Activated naive CD4-positive, alpha-beta T cell (primary cell): ENCODE data around the gene HDAC4.

Source experiments
- DNase-seq, 4 experiments: peaks; one replicate each; lab custom pipeline; 2025; lab: John Stamatoyannopoulos, UW

HDAC4 gene

GRCh38 chr2:239326831-239327535 is 73.8 kb downstream of the HDAC4 start:
- DNase-seq, result peak in 3 of 4 experiments; percentile 37 to 58 (median 45)

GRCh38 chr2:239324456-239324855 is 76.4 kb downstream of the HDAC4 start:
- DNase-seq, result no peak

DNA sequence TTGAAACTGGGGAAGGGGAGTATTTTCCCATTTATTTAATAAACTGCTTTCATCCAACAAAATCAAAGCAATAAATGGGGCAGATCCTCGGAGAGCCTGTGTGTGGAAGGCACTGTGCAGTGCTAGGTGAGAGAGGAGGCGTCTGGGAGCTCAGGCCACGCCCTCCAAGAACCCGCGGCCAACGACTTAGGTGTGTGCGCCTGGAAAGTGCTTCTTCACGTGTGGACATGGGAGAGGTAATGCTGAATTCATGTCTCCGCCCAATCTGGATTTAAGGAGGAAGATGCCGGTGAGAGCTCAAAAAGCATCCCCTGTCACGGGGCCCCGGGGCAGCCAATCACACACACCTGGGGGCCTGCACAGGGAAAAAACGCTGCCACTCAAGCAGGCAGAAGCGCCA is 77.4 kb downstream of the HDAC4 start:
- no peak for DNase-seq

DNA sequence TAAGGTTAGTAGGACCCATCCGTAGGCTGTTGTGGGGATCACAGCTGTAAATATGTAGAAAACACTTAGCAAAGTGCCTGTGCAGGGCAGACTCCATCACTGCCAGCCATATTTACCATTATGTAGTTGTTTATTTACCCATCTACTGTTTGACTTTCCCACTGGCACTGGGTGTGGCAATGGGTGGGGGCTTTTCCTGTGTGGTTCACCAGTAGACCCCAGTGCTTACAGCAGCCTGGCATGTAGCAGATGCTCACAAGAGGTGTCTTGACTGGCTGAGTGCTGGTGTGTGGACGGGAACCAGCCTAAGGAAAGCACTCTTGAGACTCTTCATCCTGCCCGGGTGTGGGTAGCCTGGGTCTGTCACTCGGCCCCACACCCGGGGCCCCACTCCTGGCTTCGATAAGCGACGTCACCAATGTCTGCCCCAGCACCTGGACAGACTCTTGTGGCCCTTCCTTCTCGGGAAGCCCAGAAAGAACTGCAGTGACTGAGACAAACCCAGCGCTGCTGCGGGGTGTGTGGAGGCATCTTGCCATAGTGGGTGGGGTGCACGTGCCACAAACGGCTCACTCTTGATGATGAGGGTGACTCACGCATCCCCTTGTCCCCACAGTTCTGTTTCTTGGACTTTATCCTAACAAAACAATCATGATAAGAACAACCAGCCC is 78.3 kb downstream of the HDAC4 start:
- no peak for DNase-seq

DNA sequence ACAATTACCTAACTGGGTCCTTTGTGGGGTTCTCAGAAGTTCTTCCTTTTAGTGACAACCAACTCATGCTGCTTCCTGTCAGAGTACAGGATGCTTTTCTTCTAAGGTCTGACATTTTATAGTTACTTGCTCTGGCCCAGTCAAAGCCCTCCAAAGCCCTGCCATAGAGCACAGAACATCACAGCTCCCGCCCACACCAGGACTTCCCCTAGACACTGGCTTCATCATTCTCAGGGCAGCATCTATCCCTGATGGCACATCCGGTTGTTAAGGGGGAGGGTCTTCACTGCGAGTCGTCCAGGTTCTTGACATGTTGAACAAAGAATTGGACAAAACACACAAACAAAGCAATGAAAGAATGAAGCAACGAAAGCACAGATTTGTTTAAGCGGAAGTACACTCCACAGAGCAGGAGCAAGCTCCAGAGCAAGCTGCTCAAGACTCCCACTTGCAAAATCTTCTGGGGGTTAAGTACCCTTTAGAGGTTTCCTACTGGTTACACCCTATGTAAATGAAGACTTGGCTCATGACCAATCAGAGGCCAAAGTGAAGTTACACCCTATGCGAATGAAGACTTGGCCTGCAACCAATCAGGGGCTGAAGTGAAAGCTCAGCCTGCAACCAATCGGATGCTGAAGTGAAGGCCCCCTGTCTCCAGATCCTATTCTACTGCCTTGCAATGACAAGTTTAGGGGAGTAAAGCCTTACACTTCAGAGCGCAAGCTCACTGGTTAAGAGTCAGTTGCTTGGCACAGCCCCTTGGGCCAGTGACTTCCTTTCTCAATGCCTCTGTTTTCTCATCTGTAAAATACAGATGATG is 79.0 kb downstream of the HDAC4 start:
- peak in 2 of 4 experiments; percentile 27 to 28 for DNase-seq

GRCh38 chr2:239318790-239319661 is 81.8 kb downstream of the HDAC4 start:
- DNase-seq, result no peak

DNA sequence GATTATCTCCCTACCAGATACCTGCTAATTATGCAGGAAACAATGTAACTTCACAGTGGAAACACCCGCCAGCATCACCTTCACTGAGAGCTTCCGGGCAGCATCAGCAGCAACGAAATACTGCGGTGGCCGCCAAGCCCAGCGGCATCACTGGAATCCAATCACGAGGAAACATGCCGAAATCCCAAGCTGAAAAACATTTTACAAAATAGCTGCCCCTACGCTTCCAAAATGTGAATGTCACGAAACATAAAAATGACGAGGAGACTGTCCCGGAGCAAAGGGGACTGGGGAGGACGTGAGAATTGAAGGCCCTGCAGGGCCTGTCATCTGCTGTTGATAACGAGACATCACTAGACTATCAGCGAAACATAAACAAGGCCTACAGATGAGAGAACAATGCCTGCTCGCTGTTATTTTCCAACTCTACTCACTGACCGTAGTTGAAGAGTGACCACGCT is 82.6 kb downstream of the HDAC4 start:
- no peak for DNase-seq

GRCh38 chr2:239316562-239317465 is 84.0 kb downstream of the HDAC4 start:
- DNase-seq, result no peak

DNA sequence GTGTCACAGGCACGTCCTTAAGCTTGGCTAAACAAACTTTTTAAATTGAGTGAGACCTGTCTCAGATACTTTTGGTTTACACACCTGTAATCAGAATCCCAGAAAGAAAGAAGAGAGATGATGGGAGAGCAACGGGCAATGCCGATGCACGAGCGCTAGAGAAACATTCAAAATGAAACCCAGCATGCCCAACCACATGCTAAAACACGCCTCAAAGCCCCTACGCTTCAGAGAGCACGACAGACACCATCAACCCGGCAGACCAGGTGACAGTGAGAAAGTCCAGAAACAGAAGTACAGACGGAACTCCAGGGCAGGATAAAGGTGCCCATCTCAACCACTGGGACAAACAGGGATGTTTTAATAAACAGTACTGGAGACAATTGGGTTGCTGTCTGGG is 85.5 kb downstream of the HDAC4 start:
- DNase-seq, result no peak

DNA sequence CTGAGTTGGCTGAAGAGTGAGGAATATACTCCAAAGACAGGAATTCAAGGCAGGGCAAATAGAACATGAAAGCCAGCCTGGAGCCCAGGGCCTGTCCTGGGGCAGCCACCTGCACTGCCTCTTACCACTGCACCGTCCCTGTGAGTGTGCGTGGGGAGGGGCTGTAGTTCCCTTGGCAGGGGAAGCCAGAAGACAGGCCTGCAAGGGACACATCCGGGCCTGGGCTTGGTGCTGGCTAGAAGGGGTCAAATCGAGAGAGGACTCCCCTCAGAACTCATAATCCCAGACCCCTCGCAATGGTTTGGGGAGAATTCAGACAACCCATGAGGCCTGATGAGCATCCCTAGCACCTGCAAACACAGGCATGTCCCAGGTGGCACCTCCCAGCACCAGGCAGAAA is 87.0 kb downstream of the HDAC4 start:
- DNase-seq, result no peak

DNA sequence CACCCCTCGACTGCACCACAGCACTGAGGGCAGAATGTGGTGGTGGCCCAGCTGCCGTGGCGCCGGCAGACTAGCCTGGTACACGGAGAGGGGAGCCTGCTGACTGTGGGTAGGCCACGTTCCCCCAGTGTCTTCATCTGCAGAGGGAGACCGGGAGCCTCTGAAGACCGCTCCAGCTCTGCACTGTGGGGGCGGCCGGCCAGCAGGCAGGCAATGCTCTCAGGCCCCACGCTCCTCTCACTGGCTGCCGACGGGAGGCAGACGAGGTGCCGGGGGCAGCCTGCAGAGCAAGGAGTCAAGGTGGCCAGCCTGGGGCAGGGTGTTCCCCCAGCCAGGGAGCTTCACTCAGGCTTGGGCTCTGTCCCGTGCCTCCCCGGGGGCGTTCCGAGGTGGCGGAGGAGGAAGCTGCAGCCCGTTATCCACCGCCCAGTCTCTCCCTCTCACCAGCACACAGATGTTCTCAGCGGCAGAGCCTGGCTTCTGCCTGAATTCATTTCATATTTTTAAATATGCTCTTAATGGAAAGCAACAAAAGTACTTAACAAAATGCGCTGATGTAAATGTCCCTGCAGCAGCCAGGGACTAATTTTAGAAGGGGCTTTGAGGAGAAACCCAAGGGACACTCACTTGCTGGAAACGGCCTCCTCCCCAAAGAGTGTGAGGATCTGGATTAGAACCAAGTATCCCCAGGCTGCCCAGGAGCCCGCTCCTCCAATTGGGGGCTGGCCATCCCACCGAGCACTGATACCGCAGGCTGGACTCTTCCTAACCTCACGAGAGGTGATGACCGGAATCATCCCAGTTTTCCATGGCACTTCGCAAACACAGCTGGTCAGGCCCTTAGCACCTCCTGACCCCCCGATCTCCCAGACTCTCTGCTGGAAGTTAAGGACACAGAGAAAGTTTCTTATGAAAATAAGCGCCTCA is 87.8 kb downstream of the HDAC4 start:
- DNase-seq, result no peak

DNA sequence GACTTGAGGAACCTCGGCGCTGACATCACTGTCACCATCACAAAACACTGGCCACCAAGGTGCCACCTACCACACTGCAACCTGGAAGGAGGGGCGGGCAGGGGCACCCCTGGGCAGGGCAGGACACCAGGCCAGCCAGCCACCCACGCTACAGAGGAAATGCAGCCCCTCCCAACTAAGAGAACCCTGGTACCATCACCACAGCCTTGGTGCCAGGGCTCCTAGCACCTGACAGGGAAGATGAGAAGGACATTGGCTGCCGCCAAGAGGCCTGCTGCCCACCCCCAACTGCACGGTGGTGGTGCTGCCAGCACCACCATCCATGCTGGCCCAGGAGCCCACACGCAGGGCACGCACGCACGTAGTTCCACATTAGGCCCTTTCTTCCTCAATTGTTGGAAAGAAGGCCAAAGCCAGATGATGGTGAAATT is 88.7 kb downstream of the HDAC4 start:
- no peak for DNase-seq

- no peak for DNase-seq
Observed at GRCh38 chr2:239311132-239312040, 89.4 kb downstream of the HDAC4 start.

DNA sequence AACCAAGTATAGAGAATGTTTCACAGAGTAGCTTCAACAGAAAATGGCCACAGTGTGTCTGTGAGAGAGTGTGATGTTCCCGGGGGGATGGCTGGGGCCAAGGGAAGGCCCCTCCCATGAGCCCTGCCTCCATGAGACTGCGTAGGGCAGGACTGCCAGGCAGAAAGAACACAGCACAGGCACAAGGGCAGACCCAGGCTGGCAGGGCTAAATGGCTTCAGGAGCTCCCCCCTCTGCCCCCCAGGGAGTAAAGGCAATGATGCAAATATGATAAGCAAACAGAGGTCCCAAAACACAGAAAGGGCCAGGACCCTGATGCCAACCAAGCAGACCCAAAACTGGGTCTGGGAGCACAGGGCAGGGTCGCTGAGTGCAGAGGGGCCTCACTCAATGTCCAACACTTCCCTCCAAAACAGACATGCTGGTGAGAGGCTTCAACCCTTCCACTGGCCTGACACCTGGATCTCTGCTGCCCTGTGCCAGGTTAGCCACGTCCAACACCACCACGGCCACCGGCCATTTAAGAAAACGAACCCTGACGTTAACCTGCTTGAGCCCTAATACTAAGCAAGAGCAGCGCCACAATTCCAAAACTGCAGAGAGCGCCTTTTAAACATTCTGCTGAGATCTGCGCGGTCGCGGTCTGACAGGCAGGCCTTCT is 90.3 kb downstream of the HDAC4 start:
- no peak for DNase-seq

DNA sequence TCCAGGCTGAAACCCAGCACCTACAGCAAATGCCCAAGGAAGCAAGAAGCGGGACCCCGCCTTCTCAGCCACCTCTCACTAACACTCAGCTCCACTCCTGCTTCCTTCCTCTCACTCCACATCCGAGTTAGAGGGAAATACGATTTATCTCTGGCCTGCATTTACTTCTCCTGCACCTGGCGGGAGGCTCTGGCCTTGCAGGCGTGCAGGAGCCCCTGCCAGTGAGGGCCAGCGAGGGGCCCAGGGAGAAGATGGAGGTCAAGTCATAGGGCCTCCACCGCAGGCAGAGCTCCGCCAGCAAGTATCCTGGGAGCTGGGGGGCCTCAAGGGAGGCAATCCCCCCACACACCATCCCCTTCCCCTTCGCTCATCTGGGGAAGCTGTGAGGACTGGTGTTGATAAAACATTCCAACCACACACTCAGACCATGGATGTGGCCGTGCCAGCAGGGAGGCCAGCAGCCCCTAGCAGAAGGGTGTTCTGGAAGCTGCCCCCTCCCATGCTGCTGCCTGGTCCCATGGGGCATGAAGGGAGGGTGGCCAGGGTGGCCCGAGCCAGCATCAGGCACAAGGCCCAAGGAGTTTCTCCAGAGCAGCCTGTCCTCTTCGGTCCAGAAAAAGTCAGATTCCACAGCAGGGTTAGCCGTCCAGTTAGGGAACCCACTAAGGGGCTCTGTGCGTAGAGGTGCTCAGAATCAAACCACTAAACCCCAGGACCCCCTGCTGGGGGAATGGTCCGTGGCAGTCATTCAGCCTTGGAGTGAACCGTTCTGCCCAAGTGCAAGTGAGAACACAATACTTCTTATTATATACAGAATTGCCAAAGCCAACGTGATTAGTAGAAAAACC is 91.2 kb downstream of the HDAC4 start:
- DNase-seq, result no peak

DNA sequence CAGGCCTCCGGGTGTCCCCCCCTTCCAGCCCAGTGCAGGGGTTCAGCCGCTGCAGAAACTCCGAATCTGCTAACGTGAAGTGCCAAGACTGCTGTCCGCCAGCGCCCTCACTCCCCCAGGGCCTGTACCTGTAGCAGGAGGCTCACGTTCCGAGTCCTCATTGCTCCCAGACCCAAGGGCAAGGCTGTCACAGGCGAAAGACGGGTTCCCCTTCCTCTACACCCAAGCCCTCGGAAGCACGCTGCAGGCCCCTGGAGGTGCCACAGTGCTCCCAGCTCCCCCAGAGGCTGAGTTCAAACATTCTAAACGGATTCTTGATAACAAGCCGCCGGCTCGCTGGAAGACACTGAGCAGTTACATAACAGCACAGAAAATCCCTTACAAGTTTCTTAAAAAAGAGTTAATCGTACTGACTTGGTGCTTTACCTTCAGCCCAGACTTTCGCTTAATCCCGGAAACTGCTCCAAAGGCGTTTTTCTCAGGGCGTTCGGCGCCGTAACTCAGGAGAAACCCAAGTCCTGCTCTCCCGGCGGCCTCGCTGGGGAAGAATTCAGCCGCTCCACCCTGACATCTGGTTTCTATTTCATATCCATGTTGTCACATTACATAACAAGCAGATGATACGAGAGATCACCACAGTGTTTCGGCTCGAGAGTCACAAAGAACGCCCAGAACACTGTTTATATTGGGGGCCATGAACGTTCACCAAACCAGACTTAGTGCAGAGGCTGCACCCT is 92.0 kb downstream of the HDAC4 start:
- no peak for DNase-seq
